HepG2 (cell line): ENCODE data around the gene TSN. TPM values are rescaled to one million over a fixed set of nuclear protein-coding genes. Genes with fewer than 3 reads are reported as not detected.

Experiments used
- ETV6 ChIP-seq: sonication (generic); formaldehyde crosslinking; conservative IDR thresholded peaks from 2 replicates; pipeline ENCODE4 v1.4.0; 2020; ENCODE audit warnings: missing genetic modification reagents
- FOXA3 ChIP-seq: IDR thresholded peaks from 2 replicates; pipeline ENCODE4 v1.6.1; 2016; ENCODE audit warnings: missing genetic modification reagents, missing compliant biosample characterization
- GTF2F1 ChIP-seq: fragments of 150-350 bp; IDR thresholded peaks from 2 replicates; pipeline ENCODE4 v1.6.1; 2014; ENCODE audit warnings: low read length
- IKZF4 ChIP-seq: sonication (generic); formaldehyde crosslinking; IDR thresholded peaks from 2 replicates; pipeline ENCODE4 v1.5.1; 2020; ENCODE audit warnings: borderline replicate concordance, mild to moderate bottlenecking, low read depth, missing genetic modification reagents; ENCODE audit errors: not compliant biosample characterization
- KDM5B ChIP-seq: sonication (generic); formaldehyde crosslinking; IDR thresholded peaks from 2 replicates; pipeline ENCODE4 v1.4.0; 2020; ENCODE audit warnings: missing genetic modification reagents, mild to moderate bottlenecking, borderline replicate concordance
- NFE2 ChIP-seq: sonication (generic); formaldehyde crosslinking; IDR thresholded peaks from 2 replicates; pipeline ENCODE4 v1.4.0; 2020; ENCODE audit warnings: missing genetic modification reagents
- NFIC ChIP-seq: IDR thresholded peaks from 2 replicates; pipeline ENCODE4 v1.6.1; 2012; ENCODE audit warnings: mild to moderate bottlenecking, low read length, inconsistent platforms
- NFKB2 ChIP-seq: sonication (generic); formaldehyde crosslinking; IDR thresholded peaks from 2 replicates; pipeline ENCODE4 v1.4.0; 2020; ENCODE audit warnings: missing genetic modification reagents, borderline replicate concordance
- SMAD9 ChIP-seq: sonication (generic); formaldehyde crosslinking; IDR thresholded peaks from 2 replicates; pipeline ENCODE4 v1.5.1; 2020; ENCODE audit warnings: mild to moderate bottlenecking, missing genetic modification reagents
- TBL1XR1 ChIP-seq: fragments of 150-350 bp; IDR thresholded peaks from 2 replicates; pipeline ENCODE4 v1.6.1; 2014; ENCODE audit warnings: borderline replicate concordance, low read length; ENCODE audit not compliant: partially characterized antibody
- THAP11 ChIP-seq: IDR thresholded peaks from 2 replicates; pipeline ENCODE4 v1.6.1; 2016; ENCODE audit warnings: missing biosample characterization, missing genetic modification reagents
- ZMYM4 ChIP-seq: sonication (generic); formaldehyde crosslinking; IDR thresholded peaks from 2 replicates; pipeline ENCODE4 v1.8.1; 2023; ENCODE audit warnings: mild to moderate bottlenecking, missing genetic modification reagents
- ZNF557 ChIP-seq: sonication (generic); formaldehyde crosslinking; IDR thresholded peaks from 2 replicates; pipeline ENCODE4 v1.4.0; 2020; ENCODE audit warnings: missing genetic modification reagents
- ZNF569 ChIP-seq: sonication (generic); formaldehyde crosslinking; IDR thresholded peaks from 2 replicates; pipeline ENCODE4 v1.5.0; 2020; ENCODE audit warnings: mild to moderate bottlenecking, missing genetic modification reagents, moderate library complexity, borderline replicate concordance
- ZNF614 ChIP-seq: IDR thresholded peaks from 2 replicates; pipeline ENCODE4 v1.6.1; 2018; ENCODE audit warnings: missing biosample characterization, missing genetic modification reagents, inconsistent platforms, borderline replicate concordance
- ZNF768 ChIP-seq: sonication (generic); formaldehyde crosslinking; IDR thresholded peaks from 2 replicates; pipeline ENCODE4 v1.4.0; 2020; ENCODE audit warnings: missing genetic modification reagents
- ZNF792 ChIP-seq: IDR thresholded peaks from 2 replicates; pipeline ENCODE4 v1.6.1; 2016
- ZSCAN22 ChIP-seq: sonication (generic); formaldehyde crosslinking; IDR thresholded peaks from 2 replicates; pipeline ENCODE4 v1.4.0; 2020; ENCODE audit warnings: mild to moderate bottlenecking, missing genetic modification reagents
- polyA plus RNA-seq, 8 experiments: library from polyadenylated mRNA; depleted of rRNA in 3 of 8; stranded (reverse) in 7 of 8; unstranded in 1 of 8; fragments of >200 nt; fragmentation: Illumina TruSeq in 4 of 8; extraction: Trizol in 4 of 8; gene quantifications; 2 replicates each; pipeline versions ENCODE4 v1.2.1 to v1.2.3, GENCODE V29; 2011 to 2016; ENCODE audit warnings: low read depth in 4 of 8, missing spikeins in 1 of 8, mixed read lengths in 1 of 8; ENCODE audit not compliant: insufficient read depth in 1 of 8
- total RNA-seq, 5 experiments: library from RNA; depleted of rRNA; stranded (reverse); fragments of >200 nt; fragmentation: Illumina TruSeq; extraction: Trizol; gene quantifications; 2 replicates each; pipeline ENCODE4 v1.2.3, GENCODE V29; 2016; ENCODE audit warnings: low read depth in 1 of 5
- TF ChIP-seq, protein P1 (sequence below): sonication (generic); formaldehyde crosslinking; IDR thresholded peaks from 2 replicates; pipeline ENCODE4 v1.4.0; 2020; ENCODE audit warnings: missing genetic modification reagents, borderline replicate concordance
- TF ChIP-seq, protein P2 (sequence below): sonication (generic); formaldehyde crosslinking; IDR thresholded peaks from 2 replicates; pipeline ENCODE4 v1.9.0; 2021; ENCODE audit warnings: missing genetic modification reagents, borderline replicate concordance

TSN gene
- total and polyA plus RNA-seq, 2 of the 13 experiments (the other 11 are each of a cell fraction or from before 2014, with no cell fraction given), result 56.4 to 115 TPM

DNA sequence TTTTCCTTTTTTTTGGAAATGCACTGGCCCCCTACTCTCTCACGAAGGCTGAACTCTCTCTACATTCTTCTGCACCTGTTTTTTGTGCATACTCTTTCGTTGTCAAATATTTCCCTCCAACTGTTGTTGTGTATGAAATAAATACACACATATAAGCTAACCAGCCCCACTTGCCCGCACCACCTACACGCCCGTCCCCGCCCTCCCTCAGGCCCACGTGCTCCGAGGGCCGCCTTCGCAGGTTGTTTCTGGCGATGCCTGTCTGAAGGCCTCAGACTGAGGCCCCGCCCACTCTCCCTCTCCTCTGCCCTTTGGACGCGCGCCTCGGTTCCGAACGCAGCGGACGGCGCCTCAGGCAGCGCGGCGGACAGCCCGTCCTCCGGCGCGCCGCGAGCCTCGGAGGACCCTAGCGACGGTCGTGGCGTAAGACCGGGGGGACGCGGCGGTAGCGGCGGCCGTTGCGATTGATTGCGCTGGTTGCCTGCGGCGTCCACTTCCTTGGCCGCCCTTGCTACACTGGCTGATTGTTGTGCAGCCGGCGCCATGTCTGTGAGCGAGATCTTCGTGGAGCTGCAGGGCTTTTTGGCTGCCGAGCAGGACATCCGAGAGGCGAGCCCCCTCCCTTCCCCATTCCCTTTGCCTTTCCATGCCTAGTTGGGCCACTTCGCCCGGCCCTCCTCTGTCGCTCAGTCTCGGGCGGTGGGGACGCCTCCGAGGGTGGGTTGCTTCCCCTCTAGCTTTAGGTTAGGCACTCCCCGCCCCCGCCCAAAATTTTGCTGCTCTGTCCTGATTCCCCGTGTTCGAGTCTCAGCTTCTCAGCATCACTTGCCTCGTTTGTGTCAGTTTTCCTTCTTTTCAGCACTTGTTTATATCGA is at the start of gene TSN (continued):
- TF ChIP-seq, protein P1, sequence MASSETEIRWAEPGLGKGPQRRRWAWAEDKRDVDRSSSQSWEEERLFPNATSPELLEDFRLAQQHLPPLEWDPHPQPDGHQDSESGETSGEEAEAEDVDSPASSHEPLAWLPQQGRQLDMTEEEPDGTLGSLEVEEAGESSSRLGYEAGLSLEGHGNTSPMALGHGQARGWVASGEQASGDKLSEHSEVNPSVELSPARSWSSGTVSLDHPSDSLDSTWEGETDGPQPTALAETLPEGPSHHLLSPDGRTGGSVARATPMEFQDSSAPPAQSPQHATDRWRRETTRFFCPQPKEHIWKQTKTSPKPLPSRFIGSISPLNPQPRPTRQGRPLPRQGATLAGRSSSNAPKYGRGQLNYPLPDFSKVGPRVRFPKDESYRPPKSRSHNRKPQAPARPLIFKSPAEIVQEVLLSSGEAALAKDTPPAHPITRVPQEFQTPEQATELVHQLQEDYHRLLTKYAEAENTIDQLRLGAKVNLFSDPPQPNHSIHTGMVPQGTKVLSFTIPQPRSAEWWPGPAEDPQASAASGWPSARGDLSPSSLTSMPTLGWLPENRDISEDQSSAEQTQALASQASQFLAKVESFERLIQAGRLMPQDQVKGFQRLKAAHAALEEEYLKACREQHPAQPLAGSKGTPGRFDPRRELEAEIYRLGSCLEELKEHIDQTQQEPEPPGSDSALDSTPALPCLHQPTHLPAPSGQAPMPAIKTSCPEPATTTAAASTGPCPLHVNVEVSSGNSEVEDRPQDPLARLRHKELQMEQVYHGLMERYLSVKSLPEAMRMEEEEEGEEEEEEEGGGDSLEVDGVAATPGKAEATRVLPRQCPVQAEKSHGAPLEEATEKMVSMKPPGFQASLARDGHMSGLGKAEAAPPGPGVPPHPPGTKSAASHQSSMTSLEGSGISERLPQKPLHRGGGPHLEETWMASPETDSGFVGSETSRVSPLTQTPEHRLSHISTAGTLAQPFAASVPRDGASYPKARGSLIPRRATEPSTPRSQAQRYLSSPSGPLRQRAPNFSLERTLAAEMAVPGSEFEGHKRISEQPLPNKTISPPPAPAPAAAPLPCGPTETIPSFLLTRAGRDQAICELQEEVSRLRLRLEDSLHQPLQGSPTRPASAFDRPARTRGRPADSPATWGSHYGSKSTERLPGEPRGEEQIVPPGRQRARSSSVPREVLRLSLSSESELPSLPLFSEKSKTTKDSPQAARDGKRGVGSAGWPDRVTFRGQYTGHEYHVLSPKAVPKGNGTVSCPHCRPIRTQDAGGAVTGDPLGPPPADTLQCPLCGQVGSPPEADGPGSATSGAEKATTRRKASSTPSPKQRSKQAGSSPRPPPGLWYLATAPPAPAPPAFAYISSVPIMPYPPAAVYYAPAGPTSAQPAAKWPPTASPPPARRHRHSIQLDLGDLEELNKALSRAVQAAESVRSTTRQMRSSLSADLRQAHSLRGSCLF (CRISPR knock-in tag), result no peak
- peak; percentile 97 for TF ChIP-seq ZMYM4 (CRISPR knock-in tag)
- peak; percentile 82 for TF ChIP-seq ZNF768 (CRISPR knock-in tag)
- TF ChIP-seq ETV6, result peak; percentile 75
- TF ChIP-seq ZNF792 (CRISPR knock-in tag), result peak; percentile 94; the same call in 1 of the 2 replicates
- no peak for TF ChIP-seq NFE2 (CRISPR knock-in tag)
- TF ChIP-seq NFIC, result peak; percentile 24; the same call in 1 of the 2 replicates
- peak; percentile 57; the same call in 1 of the 2 replicates for TF ChIP-seq GTF2F1
- peak; percentile 97 for TF ChIP-seq KDM5B (CRISPR knock-in tag)
- TF ChIP-seq ZNF569 (CRISPR knock-in tag), result 0 out of 2 replicates have a peak, but pooled peaks have one; percentile 80
- TF ChIP-seq ZNF614 (CRISPR knock-in tag), result peak; percentile 96
- TF ChIP-seq SMAD9 (CRISPR knock-in tag), result 0 out of 2 replicates have a peak, but pooled peaks have one; percentile 72
- TF ChIP-seq IKZF4 (CRISPR knock-in tag), result peak; percentile 67
- TF ChIP-seq TBL1XR1, result peak; percentile 76
- TF ChIP-seq NFKB2, result peak; percentile 96
- TF ChIP-seq FOXA3, result peak; percentile 88
- no peak for TF ChIP-seq ZSCAN22 (CRISPR knock-in tag)
- TF ChIP-seq THAP11 (CRISPR knock-in tag), result peak; percentile 97
- TF ChIP-seq, protein P2, sequence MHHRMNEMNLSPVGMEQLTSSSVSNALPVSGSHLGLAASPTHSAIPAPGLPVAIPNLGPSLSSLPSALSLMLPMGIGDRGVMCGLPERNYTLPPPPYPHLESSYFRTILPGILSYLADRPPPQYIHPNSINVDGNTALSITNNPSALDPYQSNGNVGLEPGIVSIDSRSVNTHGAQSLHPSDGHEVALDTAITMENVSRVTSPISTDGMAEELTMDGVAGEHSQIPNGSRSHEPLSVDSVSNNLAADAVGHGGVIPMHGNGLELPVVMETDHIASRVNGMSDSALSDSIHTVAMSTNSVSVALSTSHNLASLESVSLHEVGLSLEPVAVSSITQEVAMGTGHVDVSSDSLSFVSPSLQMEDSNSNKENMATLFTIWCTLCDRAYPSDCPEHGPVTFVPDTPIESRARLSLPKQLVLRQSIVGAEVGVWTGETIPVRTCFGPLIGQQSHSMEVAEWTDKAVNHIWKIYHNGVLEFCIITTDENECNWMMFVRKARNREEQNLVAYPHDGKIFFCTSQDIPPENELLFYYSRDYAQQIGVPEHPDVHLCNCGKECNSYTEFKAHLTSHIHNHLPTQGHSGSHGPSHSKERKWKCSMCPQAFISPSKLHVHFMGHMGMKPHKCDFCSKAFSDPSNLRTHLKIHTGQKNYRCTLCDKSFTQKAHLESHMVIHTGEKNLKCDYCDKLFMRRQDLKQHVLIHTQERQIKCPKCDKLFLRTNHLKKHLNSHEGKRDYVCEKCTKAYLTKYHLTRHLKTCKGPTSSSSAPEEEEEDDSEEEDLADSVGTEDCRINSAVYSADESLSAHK, result 0 out of 2 replicates have a peak, but pooled peaks have one; percentile 82
- no peak; the same call in 1 of the 2 replicates for TF ChIP-seq ZNF557
